HEK293T (cell line): ENCODE data around the gene LAGE3.

Source experiments
- CTCF ChIA-PET: fragments of 350-600 bp; formaldehyde crosslinking; extraction: SDS; loops from one replicate; lab custom pipeline; 2021; ENCODE audit warnings: antibody characterized with exemption, inconsistent platforms; lab: Yijun Ruan, JAX
- POLR2A ChIA-PET: fragments of 350-600 bp; formaldehyde crosslinking; extraction: SDS; loops from one replicate; lab custom pipeline; 2020; ENCODE audit warnings: antibody characterized with exemption, inconsistent platforms; lab: Yijun Ruan, JAX
- DNase-seq: peaks from one replicate; pipeline ENCODE4 v3.0.0; 2012; ENCODE audit warnings: mixed read lengths; ENCODE audit errors: extremely low spot score
- ARNT ChIP-seq: fragments of 450-650 bp; IDR thresholded peaks from 2 replicates; pipeline ENCODE4 v1.6.1; 2017; ENCODE audit warnings: mild to moderate bottlenecking
- BHLHE40 ChIP-seq: fragments of 450-650 bp; IDR thresholded peaks from 2 replicates; pipeline ENCODE4 v1.6.1; 2016; ENCODE audit warnings: mild to moderate bottlenecking, moderate library complexity, borderline replicate concordance
- CTBP1 ChIP-seq: fragments of 450-650 bp; IDR thresholded peaks from 2 replicates; pipeline ENCODE4 v1.6.1; 2016; ENCODE audit warnings: borderline replicate concordance
- ELF4 ChIP-seq: fragments of 450-650 bp; IDR thresholded peaks from 2 replicates; pipeline ENCODE4 v1.6.1; 2017; ENCODE audit warnings: antibody characterized with exemption
- FOXA1 ChIP-seq: fragments of 450-650 bp; IDR thresholded peaks from 2 replicates; pipeline ENCODE4 v1.6.1; 2016; ENCODE audit warnings: mild to moderate bottlenecking
- FOXK2 ChIP-seq: fragments of 450-650 bp; IDR thresholded peaks from 2 replicates; pipeline ENCODE4 v1.6.1; 2016; ENCODE audit warnings: mild to moderate bottlenecking
- FOXM1 ChIP-seq: fragments of 450-650 bp; IDR thresholded peaks from 2 replicates; pipeline ENCODE4 v1.6.1; 2017; ENCODE audit warnings: mild to moderate bottlenecking, borderline replicate concordance
- HDGF ChIP-seq: fragments of 450-650 bp; IDR thresholded peaks from 2 replicates; pipeline ENCODE4 v1.6.1; 2017; ENCODE audit warnings: antibody characterized with exemption, borderline replicate concordance
- L3MBTL2 ChIP-seq: fragments of 450-650 bp; conservative IDR thresholded peaks from 2 replicates; pipeline ENCODE4 v1.6.1; 2016; ENCODE audit warnings: mild to moderate bottlenecking
- LEF1 ChIP-seq: fragments of 450-650 bp; IDR thresholded peaks from 2 replicates; pipeline ENCODE4 v1.6.1; 2017; ENCODE audit warnings: mild to moderate bottlenecking, borderline replicate concordance
- NFRKB ChIP-seq: fragments of 450-650 bp; IDR thresholded peaks from 2 replicates; pipeline ENCODE4 v1.6.1; 2016; ENCODE audit warnings: mild to moderate bottlenecking, moderate library complexity
- SP1 ChIP-seq: fragments of 450-650 bp; IDR thresholded peaks from 2 replicates; pipeline ENCODE4 v1.6.1; 2017
- SUZ12 ChIP-seq: fragments of 450-650 bp; IDR thresholded peaks from 2 replicates; pipeline ENCODE4 v1.6.1; 2016; ENCODE audit warnings: mild to moderate bottlenecking
- TARDBP ChIP-seq: fragments of 450-650 bp; IDR thresholded peaks from 2 replicates; pipeline ENCODE4 v1.6.1; 2016
- ZNF384 ChIP-seq: fragments of 450-650 bp; IDR thresholded peaks from 2 replicates; pipeline ENCODE4 v1.6.1; 2016
- TF ChIP-seq, protein P1 (sequence below): fragments of 450-650 bp; IDR thresholded peaks from 2 replicates; pipeline ENCODE4 v1.6.1; 2016

The LAGE3 gene

DNA sequence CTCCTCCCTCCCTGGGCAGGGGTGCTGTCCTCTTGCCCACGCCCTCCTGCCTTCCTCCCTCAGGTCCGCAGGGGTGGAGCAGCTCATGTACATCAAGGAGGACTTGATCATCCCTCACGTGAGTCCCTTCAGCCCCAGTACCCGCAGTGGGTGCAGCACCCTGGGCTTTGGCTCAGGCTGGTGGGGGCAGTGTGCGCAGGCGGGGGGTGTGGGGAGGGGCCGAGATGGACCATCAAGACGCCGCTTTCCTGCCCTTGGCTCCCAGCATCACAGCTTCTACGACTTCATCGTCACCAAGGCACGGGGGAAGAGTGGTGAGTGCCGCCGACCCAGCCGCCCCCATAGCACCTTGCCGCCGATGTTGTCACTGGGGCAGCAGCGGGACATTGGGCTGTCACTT, 29.5 kb downstream of the LAGE3 start:
- POLR2A ChIA-PET: interaction anchor here (1.2 to 1.7 kb wide), 2 partner anchors 11 to 41 kb away, joined by 3 read pairs; partner anchors contain the start of gene SLC10A3
- CTCF ChIA-PET: no interaction called here
- TF ChIP-seq FOXA1 (no peak), ZNF384 (no peak), SUZ12 (no peak), BHLHE40 (no peak), L3MBTL2 (no peak), TARDBP (no peak), FOXK2 (no peak)
- TF ChIP-seq, protein P1, sequence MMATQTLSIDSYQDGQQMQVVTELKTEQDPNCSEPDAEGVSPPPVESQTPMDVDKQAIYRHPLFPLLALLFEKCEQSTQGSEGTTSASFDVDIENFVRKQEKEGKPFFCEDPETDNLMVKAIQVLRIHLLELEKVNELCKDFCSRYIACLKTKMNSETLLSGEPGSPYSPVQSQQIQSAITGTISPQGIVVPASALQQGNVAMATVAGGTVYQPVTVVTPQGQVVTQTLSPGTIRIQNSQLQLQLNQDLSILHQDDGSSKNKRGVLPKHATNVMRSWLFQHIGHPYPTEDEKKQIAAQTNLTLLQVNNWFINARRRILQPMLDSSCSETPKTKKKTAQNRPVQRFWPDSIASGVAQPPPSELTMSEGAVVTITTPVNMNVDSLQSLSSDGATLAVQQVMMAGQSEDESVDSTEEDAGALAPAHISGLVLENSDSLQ: no peak
- no peak for DNase-seq

DNA sequence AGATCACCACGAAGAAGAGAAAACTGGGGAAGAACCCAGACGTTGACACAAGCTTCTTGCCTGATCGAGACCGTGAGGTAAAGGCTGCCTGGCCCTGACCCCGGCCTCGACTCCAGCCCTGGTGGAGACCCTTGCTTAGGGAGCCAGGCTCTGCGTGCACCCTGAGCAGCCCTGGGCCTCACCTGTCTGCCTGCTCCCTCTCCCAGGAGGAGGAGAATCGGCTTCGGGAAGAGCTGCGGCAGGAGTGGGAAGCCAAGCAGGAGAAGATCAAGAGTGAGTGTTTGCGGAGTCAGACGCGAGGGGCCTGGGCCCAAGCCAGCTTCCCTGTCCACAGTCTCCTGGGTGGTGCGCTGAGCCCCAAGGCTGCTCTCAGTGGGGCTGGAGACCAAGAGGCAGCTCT, 30.6 kb downstream of the LAGE3 start:
- CTCF ChIA-PET: interaction anchor here (0.9 kb wide), 1 partner anchor 13 kb away, joined by 3 read pairs; no protein-coding TSS in a partner anchor

DNA sequence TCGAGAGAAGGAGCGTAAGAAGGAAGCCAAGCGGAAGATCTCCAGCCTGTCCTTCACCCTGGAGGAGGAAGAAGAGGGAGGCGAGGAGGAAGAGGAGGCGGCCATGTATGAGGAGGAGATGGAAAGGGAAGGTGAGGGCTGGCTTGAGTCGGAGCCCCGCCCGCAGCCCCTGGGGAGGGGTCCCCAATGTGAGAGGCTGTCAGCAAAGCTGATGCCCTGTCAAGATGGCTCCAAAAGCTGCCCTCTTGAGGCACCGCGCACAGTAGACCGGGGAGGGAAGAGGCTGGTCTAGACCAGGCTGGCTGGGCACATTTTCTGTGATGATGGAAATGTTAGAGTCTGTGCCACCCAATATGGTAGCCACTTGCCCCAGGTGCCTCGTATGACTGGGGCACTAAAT, 32.7 kb downstream of the LAGE3 start:
- ChIA-PET POLR2A (interaction anchor here (1.0 to 1.6 kb wide), 4 partner anchors 13 to 56 kb away, joined by 3 to 4 read pairs (median 4); no protein-coding TSS in a partner anchor), CTCF (no interaction called here)
- TF ChIP-seq FOXM1 (no peak), L3MBTL2 (no peak), SUZ12 (no peak), FOXA1 (no peak), NFRKB (no peak), SP1 (no peak), ELF4 (no peak), LEF1 (no peak), HDGF (no peak), FOXK2 (no peak), ARNT (no peak), ZNF384 (no peak), TARDBP (no peak), CTBP1 (no peak), BHLHE40 (no peak)
- TF ChIP-seq, protein P1: no peak
- DNase-seq: no peak

More for the DNA sequence above, 30.6 kb downstream of the LAGE3 start:
- TF ChIP-seq ELF4 (no peak), FOXK2 (no peak), CTBP1 (no peak), ARNT (no peak), SUZ12 (no peak), BHLHE40 (no peak), L3MBTL2 (no peak), FOXA1 (no peak), LEF1 (no peak), HDGF (no peak), ZNF384 (no peak), TARDBP (no peak), FOXM1 (no peak)
- DNase-seq: no peak
- POLR2A ChIA-PET: interaction anchor here (0.6 to 1.7 kb wide), 2 partner anchors 9 to 18 kb away, joined by 3 to 4 read pairs; no protein-coding TSS in a partner anchor

DNA sequence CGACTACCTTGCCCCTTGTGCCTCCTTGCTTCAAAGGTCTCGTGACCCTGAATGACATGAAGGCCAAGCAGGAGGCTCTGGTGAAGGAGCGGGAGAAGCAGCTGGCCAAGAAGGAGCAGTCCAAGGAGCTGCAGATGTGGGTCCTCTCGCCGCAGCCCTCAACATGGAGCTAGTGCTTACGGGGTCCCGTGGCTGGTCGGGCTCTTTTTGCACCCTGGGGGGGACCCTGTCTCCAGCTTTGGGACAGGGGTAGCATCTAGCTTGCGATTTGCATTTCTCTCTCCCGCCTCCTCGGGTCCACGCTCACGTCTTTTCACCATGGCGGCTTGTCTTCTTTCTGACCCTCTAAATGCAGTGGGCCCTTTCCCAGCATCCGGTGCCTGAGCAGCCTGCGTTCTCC, 33.3 kb downstream of the LAGE3 start:
- CTCF ChIA-PET: no interaction called here
- no peak for DNase-seq
- POLR2A ChIA-PET: interaction anchor here (1.0 to 1.8 kb wide), 6 partner anchors 13 to 48 kb away, joined by 3 to 6 read pairs (median 4); partner anchors contain the start of gene RPL10
- TF ChIP-seq ARNT (no peak), HDGF (no peak), SP1 (no peak), SUZ12 (no peak), FOXK2 (no peak), ELF4 (no peak), CTBP1 (no peak), L3MBTL2 (no peak), TARDBP (no peak), FOXA1 (no peak)
- TF ChIP-seq, protein P1: no peak

DNA sequence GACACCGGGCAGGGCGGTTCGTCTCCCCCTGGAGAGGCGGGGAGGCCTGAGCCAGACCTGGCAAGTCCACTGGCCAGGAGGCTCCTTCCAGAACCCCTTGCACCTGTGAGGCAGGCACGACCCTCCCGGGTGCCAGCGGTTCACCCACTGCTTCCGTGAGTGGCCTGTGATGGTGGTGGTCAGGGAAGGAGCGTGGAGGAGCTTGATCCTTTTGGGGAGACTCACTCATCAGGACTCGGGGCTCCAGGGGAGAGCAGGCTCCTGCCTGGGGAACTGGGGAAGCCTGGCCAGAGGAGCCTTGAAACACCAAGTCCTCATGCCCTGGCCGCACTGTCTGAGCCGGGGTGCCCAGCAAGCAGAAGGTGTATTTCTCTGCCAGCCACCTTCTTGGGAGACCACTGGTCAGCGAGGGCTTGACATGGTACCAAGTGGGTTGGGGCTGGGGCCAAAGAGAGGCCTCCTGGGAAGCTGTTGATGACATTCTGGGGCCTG, 34.3 kb downstream of the LAGE3 start:
- DNase-seq: no peak
- TF ChIP-seq L3MBTL2 (no peak), HDGF (peak; percentile 58; the same call in 1 of the 2 replicates), FOXA1 (no peak), BHLHE40 (no peak)
- POLR2A ChIA-PET: interaction anchor here (0.7 to 2.4 kb wide), 9 partner anchors 9 to 47 kb away, joined by 3 to 8 read pairs (median 5); partner anchors contain the start of genes ATP6AP1, PLXNA3 and RPL10
- CTCF ChIA-PET: no interaction called here

DNA sequence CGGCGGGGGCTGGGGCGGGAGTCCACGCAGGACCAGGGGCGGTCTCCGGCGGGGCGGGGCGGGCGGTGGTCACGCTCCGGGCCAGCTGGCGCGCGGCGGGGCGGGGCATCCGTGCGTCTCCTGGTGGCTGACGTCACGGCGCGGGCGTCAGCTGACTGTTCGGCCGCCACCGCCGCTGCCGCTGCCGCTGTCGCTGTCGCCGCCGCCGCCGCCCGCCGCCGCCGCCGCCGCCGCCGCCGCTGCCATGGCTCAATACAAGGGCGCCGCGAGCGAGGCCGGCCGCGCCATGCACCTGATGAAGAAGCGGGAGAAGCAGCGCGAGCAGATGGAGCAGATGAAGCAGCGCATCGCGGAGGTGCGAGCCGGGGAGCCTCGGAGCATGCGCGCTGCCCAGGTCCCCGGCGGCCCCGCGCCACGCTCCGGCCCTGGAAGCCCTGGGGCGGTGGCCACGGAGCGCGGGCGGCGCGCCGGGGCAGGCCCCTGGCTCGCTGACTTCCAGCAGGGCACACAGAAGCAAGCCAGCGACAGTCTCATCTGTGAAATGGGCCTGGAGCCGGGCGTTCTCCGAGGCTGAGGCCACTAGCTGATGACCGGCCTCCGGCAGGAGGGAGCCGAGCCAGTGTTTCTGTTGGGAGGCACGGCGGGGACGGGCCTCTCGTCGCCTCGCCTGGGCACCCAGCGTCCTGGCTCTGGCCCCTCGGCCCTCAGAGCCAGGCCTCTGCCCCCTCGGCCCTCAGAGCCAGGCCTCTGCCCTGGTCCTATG, 34.9 kb downstream of the LAGE3 start, which contains the start of gene FAM50A:
FAM50A (plus strand) TSS at position 150 of the 763 bp plus-strand sequence; CDS start at position 245, 95 bp downstream.
- POLR2A ChIA-PET: interaction anchor here (0.7 to 2.4 kb wide), 12 partner anchors 7 to 46 kb away, joined by 3 to 8 read pairs (median 4); partner anchors contain the start of genes ATP6AP1 and PLXNA3
- DNase-seq: peak; percentile 90
- CTCF ChIA-PET: no interaction called here
- no peak for TF ChIP-seq FOXK2
- 0 out of 2 replicates have a peak, but pooled peaks have one; percentile 53 for TF ChIP-seq ARNT
